Naive thymus-derived CD4-positive, alpha-beta T cell (primary cell): ENCODE data around the gene TRMT10C. TPM values are rescaled to one million over a fixed set of nuclear protein-coding genes. Genes with fewer than 3 reads are reported as not detected.

Source experiments
- ATAC-seq: fragments of 150-1000 bp; cut with Tn5 transposase; 2 replicates; pipeline ENCODE4 v1.10.0; 2021; ENCODE audit warnings: mild to moderate bottlenecking, moderate library complexity
- CTCF ChIA-PET: fragments of 350-600 bp; sonication (Branson Sonifier 250); formaldehyde crosslinking; loops from one replicate; lab custom pipeline; 2021; ENCODE audit warnings: antibody characterized with exemption; lab: Charles Lee
- POLR2A ChIA-PET: fragments of 350-600 bp; sonication (Branson Sonifier 250); formaldehyde crosslinking; loops from one replicate; lab custom pipeline; 2021; ENCODE audit warnings: antibody characterized with exemption, inconsistent platforms; lab: Charles Lee
- DNase-seq, 9 donors: peaks; one replicate each; pipeline versions ENCODE4 v3.0.0 to v3.0.0-alpha.2; 2020 to 2022; ENCODE audit warnings: mixed read lengths in 1 of 9
- H3K27ac ChIP-seq: one replicate; pipeline ENCODE4 v1.7.0; 2013; ENCODE audit warnings: mild to moderate bottlenecking, low read depth, low read length, moderate library complexity
- H3K27me3 ChIP-seq, 2 donors: one replicate each; pipeline ENCODE4 v1.7.0; 2013; ENCODE audit warnings: low read length in 2 of 2, mild to moderate bottlenecking in 2 of 2, moderate library complexity in 2 of 2; ENCODE audit not compliant: control insufficient read depth in 2 of 2, insufficient read depth in 2 of 2
- H3K36me3 ChIP-seq, 3 experiments: 1 replicate in 2 of 3; 2 replicates in 1 of 3; pipeline ENCODE4 v1.7.0; 2013; ENCODE audit warnings: low read length in 3 of 3, mild to moderate bottlenecking in 3 of 3, moderate library complexity in 1 of 3; ENCODE audit not compliant: insufficient read depth in 3 of 3, control insufficient read depth in 2 of 3
- H3K4me1 ChIP-seq, 2 donors: one replicate each; pipeline ENCODE4 v1.7.0; 2013; ENCODE audit warnings: low read length in 2 of 2, mild to moderate bottlenecking in 2 of 2, moderate library complexity in 1 of 2; ENCODE audit not compliant: control insufficient read depth in 2 of 2, insufficient read depth in 2 of 2
- H3K4me3 ChIP-seq: 2 replicates; pipeline ENCODE4 v1.7.0; 2013; ENCODE audit warnings: mild to moderate bottlenecking, low read length
- H3K9me3 ChIP-seq, 3 experiments: 1 replicate in 2 of 3; 2 replicates in 1 of 3; pipeline ENCODE4 v1.7.0; 2013; ENCODE audit warnings: low read length in 3 of 3; ENCODE audit not compliant: control insufficient read depth in 2 of 3
- H3K27ac Mint-ChIP-seq, 9 donors: one replicate each; pipeline ENCODE4 v1.8.0; 2020 to 2022; ENCODE audit warnings: mixed read lengths in 9 of 9, mild to moderate bottlenecking in 8 of 9, moderate library complexity in 5 of 9, inconsistent platforms in 2 of 9
- H3K27me3 Mint-ChIP-seq, 5 donors: one replicate each; pipeline ENCODE4 v1.8.0; 2021 to 2022; ENCODE audit warnings: mixed read lengths in 5 of 5, mild to moderate bottlenecking in 1 of 5
- H3K36me3 Mint-ChIP-seq, 5 donors: one replicate each; pipeline ENCODE4 v1.8.0; 2020 to 2022; ENCODE audit warnings: mixed read lengths in 5 of 5, mild to moderate bottlenecking in 3 of 5, inconsistent platforms in 1 of 5
- H3K4me1 Mint-ChIP-seq, 7 donors: one replicate each; pipeline ENCODE4 v1.8.0; 2020 to 2022; ENCODE audit warnings: mixed read lengths in 7 of 7, mild to moderate bottlenecking in 3 of 7, inconsistent platforms in 1 of 7
- H3K4me3 Mint-ChIP-seq, 10 donors: one replicate each; pipeline ENCODE4 v1.8.0; 2020 to 2022; ENCODE audit warnings: mild to moderate bottlenecking in 10 of 10, mixed read lengths in 10 of 10, moderate library complexity in 6 of 10, inconsistent platforms in 2 of 10
- H3K9me3 Mint-ChIP-seq, 11 donors: one replicate each; pipeline ENCODE4 v1.8.0; 2020 to 2022; ENCODE audit warnings: mixed read lengths in 11 of 11, mild to moderate bottlenecking in 4 of 11, inconsistent platforms in 1 of 11, moderate library complexity in 1 of 11
- intact Hi-C, 2 donors: fragments of 100-400 bp; cut with micrococcal nuclease; formaldehyde crosslinking; loops; one replicate each; pipeline ENCODE4 v1.15.1; 2023
- polyA plus RNA-seq, 2 donors: library from polyadenylated mRNA; unstranded; fragments of 300-500 nt; fragmentation: Illumina TruSeq; gene quantifications; one replicate each; pipeline ENCODE4 v1.2.3, GENCODE V29; 2021
- total RNA-seq, 6 experiments: library from RNA in 5 of 6; stranded (reverse) in 5 of 6; gene quantifications; 1 replicate in 5 of 6; 2 replicates in 1 of 6; pipeline ENCODE4 v1.2.3 and lab custom pipeline; 2021 to 2026

TRMT10C gene
- 10 to 100 TPM; 24.1 to 32.7 (median 27.1) TPM for total RNA-seq
- polyA plus RNA-seq: 10 to 100 TPM; 27.6 to 37.3 TPM
- total RNA-seq (lab: John Stamatoyannopoulos, UW): 27.3 reads per million, percentile 57 among the genes with 10 or more reads in this experiment

DNA sequence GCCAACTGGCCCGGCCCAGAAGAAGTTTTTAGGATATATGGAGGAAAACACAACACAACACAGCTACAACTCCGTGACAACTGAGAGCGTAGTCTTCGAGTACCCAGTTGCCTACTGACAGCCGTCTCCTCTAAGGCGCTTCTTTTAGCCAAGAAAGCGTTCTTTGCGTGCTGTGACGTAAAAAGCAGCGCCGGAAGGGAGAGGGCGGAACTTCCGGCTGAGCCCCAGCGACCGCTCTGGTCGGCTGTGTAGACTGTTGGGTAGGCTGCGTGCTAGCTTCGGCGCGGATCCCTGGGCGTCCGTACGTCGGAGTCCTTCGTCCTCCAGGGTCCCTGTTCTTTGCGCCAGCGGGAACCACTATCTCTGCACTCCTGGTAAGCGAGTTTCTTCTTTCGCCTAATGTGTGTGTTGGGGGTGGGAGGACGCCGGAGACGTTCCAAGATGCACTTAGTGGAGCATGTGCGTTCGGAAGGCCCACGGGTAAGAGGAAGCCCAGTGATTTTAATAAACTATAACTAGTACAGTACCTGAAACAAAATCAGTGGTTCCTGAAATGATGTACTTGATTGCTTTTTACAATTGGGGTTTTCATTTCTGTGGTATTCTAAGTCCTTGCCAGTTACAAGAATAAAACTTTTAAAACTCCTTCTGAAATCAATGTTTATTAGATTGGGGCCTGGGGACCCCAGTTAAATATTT lies at the start of gene TRMT10C:
Gene TRMT10C, plus strand, starts transcription at position 239 of the 699 bp plus-strand sequence. CDS start 2,914 bp downstream, outside the sequence.
- POLR2A ChIA-PET: interaction anchor here (0.6 to 3.1 kb wide), 19 partner anchors 8 to 1237 kb away, joined by 3 to 24 read pairs (median 4); partner anchors contain the start of genes PCNP, RPL24 and SENP7

GRCh38 chr3:101512396-101512645 lies 49.3 kb upstream of the TRMT10C start:
- ATAC-seq (peak; percentile 58), DNase-seq (peak in 4 of 9 donors; percentile 36 to 44 (median 42))
- peak overlapping the region; percentile 96 to 100 (median 98) for H3K27ac Mint-ChIP-seq
- ChIA-PET POLR2A (interaction anchor here (1.4 to 3.9 kb wide), 10 partner anchors 8 to 62 kb away, joined by 3 to 26 read pairs (median 12); partner anchors contain the start of genes PCNP and TRMT10C), CTCF (interaction anchor here (0.6 kb wide), 1 partner anchor 50 kb away, joined by 3 read pairs; no protein-coding TSS in a partner anchor)
- H3K36me3 ChIP-seq: peaks cover 0 to 7% (median 0%) of the 10 kb centered on the region in 3 experiments
- intact Hi-C loops: loop anchor here (1.0 to 5.0 kb wide), 8 partner anchors 16 to 805 kb away; partner anchors contain the start of genes NXPE3 (in 1 of the 2), TFG (in 1 of the 2) and ZBTB11 (in 1 of the 2)
- no peaks in the 10 kb centered on the region for H3K27me3 ChIP-seq
- peaks cover 6 to 29% (median 23%) of the 10 kb centered on the region in 5 donors for H3K36me3 Mint-ChIP-seq
- H3K9me3 ChIP-seq: no peaks in the 10 kb centered on the region
- H3K4me1 ChIP-seq: peaks cover 23 to 37% of the 10 kb centered on the region in 2 donors
- H3K4me1 Mint-ChIP-seq: peaks cover 36 to 79% (median 70%) of the 10 kb centered on the region in 7 donors
- peak overlapping the region; percentile 98 to 100 (median 100) for H3K4me3 Mint-ChIP-seq
- peaks cover 0 to 4% (median 0%) of the 10 kb centered on the region in 5 donors for H3K27me3 Mint-ChIP-seq
- H3K27ac ChIP-seq: peak overlapping the region; percentile 92
- peak overlapping the region; percentile 84 for H3K4me3 ChIP-seq
- H3K9me3 Mint-ChIP-seq: peaks cover 0 to 12% (median 0%) of the 10 kb centered on the region in 11 donors

More for the DNA sequence above, at the start of gene TRMT10C:
- Mint-ChIP-seq H3K36me3 (peaks cover 10 to 33% (median 23%) of the 10 kb centered on the region in 5 donors), H3K4me1 (peaks cover 19 to 48% (median 38%) of the 10 kb centered on the region in 7 donors), H3K4me3 (peak within 1 kb of the TSS; percentile 95 to 99 (median 99)), H3K27me3 (peaks cover 2 to 10% (median 3%) of the 10 kb centered on the region in 5 donors), H3K27ac (peak within 1 kb of the TSS; percentile 93 to 99 (median 98)), H3K9me3 (no peaks in the 10 kb centered on the region)
- no peaks in the 10 kb centered on the region for H3K27me3 ChIP-seq
- no peaks in the 10 kb centered on the region for H3K9me3 ChIP-seq
- peaks cover 8 to 14% of the 10 kb centered on the region in 2 donors for H3K4me1 ChIP-seq
- intact Hi-C loops: loop anchor here (1.0 to 10.0 kb wide), 12 partner anchors 12 to 1301 kb away; partner anchors contain the start of genes SENP7 (in 2 of the 2), ZBTB11 (in 2 of the 2), CEP97 (in 1 of the 2) and NIT2 (in 1 of the 2)
- peak; percentile 77 to 94 (median 91) for DNase-seq
- ATAC-seq: peak; percentile 98
- H3K36me3 ChIP-seq: peaks cover 0 to 20% (median 7%) of the 10 kb centered on the region in 3 experiments
- CTCF ChIA-PET: interaction anchor here (0.6 to 1.3 kb wide), 2 partner anchors 12 to 232 kb away, joined by 3 to 5 read pairs; partner anchors contain the start of gene PCNP
- H3K27ac ChIP-seq: peak within 1 kb of the TSS; percentile 93
- H3K4me3 ChIP-seq: peak within 1 kb of the TSS; percentile 94

GRCh38 chr3:101512646-101513418 lies 48.8 kb upstream of the TRMT10C start, which contains the start of gene SENP7:
Gene SENP7 (minus strand): TSS chr3:101513212. CDS start chr3:101513130, 82 bp downstream.
- H3K9me3 ChIP-seq: no peaks in the 10 kb centered on the region
- peak; percentile 74 for ATAC-seq
- Mint-ChIP-seq H3K36me3 (peaks cover 6 to 24% (median 19%) of the 10 kb centered on the region in 5 donors), H3K4me1 (peaks cover 35 to 79% (median 70%) of the 10 kb centered on the region in 7 donors), H3K27ac (peak within 1 kb of the TSS; percentile 96 to 100 (median 98)), H3K9me3 (peaks cover 0 to 12% (median 0%) of the 10 kb centered on the region in 11 donors), H3K27me3 (peaks cover 0 to 4% (median 0%) of the 10 kb centered on the region in 5 donors), H3K4me3 (peak within 1 kb of the TSS; percentile 98 to 100 (median 100))
- ChIA-PET POLR2A (interaction anchor here (0.9 to 3.9 kb wide), 11 partner anchors 9 to 61 kb away, joined by 3 to 26 read pairs (median 9); partner anchors contain the start of genes PCNP and TRMT10C), CTCF (interaction anchor here (0.6 to 1.1 kb wide), 5 partner anchors 9 to 165 kb away, joined by 3 to 4 read pairs (median 3); no protein-coding TSS in a partner anchor)
- H3K27me3 ChIP-seq: no peaks in the 10 kb centered on the region
- intact Hi-C loops: loop anchor here (1.0 to 5.0 kb wide), 13 partner anchors 8 to 806 kb away; partner anchors contain the start of genes PCNP (in 2 of the 2), TRMT10C (in 2 of the 2), CEP97 (in 1 of the 2) and NXPE3 (in 1 of the 2)
- H3K27ac ChIP-seq: peak within 1 kb of the TSS; percentile 92
- H3K4me1 ChIP-seq: peaks cover 24 to 41% of the 10 kb centered on the region in 2 donors
- peak within 1 kb of the TSS; percentile 84 for H3K4me3 ChIP-seq
- peaks cover 0 to 7% (median 0%) of the 10 kb centered on the region in 3 experiments for H3K36me3 ChIP-seq
- peak; percentile 55 to 82 (median 76) for DNase-seq

DNA sequence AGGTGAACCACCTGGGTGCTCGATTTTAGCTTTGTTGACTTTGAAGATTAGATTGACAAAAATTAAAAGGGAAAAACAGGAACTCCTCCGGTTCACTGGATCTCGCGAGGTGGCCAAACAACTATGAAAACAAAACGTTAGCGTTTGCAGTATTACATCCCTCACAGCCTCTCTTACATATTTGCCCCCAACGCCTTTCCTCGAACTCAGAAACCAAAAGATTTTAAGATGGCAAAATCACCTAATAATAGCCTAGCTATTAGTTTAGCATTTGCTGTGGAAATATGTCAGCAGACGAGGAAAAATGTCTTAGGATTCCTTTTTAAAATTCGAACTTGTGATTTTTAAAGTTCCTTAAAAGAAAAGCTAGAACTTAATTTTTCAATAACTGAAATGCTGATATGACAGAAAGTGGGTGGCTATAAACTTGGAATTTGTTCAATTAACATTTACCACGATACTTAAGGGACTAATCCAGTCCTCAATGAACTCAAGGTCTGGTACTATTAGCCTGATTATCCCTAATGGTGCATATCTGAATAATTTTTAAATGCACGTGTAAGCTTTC lies 48.2 kb upstream of the TRMT10C start:
- no peaks in the 10 kb centered on the region for H3K27me3 ChIP-seq
- peaks cover 30 to 47% of the 10 kb centered on the region in 2 donors for H3K4me1 ChIP-seq
- Mint-ChIP-seq H3K4me3 (peak overlapping the region; percentile 98 to 100 (median 100)), H3K4me1 (peaks cover 36 to 79% (median 71%) of the 10 kb centered on the region in 7 donors), H3K27ac (peak overlapping the region; percentile 96 to 100 (median 98)), H3K36me3 (peaks cover 6 to 20% (median 14%) of the 10 kb centered on the region in 5 donors), H3K27me3 (peaks cover 0 to 4% (median 0%) of the 10 kb centered on the region in 5 donors), H3K9me3 (peaks cover 0 to 12% (median 2%) of the 10 kb centered on the region in 11 donors)
- POLR2A ChIA-PET: interaction anchor here (0.9 to 3.9 kb wide), 11 partner anchors 8 to 60 kb away, joined by 3 to 26 read pairs (median 8); partner anchors contain the start of genes PCNP and TRMT10C
- H3K36me3 ChIP-seq: peaks cover 0 to 7% (median 0%) of the 10 kb centered on the region in 3 experiments
- peak overlapping the region; percentile 92 for H3K27ac ChIP-seq
- CTCF ChIA-PET: interaction anchor here (0.7 to 1.1 kb wide), 2 partner anchors 46 to 164 kb away, joined by 3 read pairs; no protein-coding TSS in a partner anchor
- DNase-seq (no peak), ATAC-seq (peak; percentile 1)
- H3K9me3 ChIP-seq: no peaks in the 10 kb centered on the region
- peak overlapping the region; percentile 84 for H3K4me3 ChIP-seq
- intact Hi-C loops: loop anchor here (1.0 to 5.0 kb wide), 11 partner anchors 8 to 806 kb away; partner anchors contain the start of genes PCNP (in 2 of the 2), TRMT10C (in 2 of the 2), CEP97 (in 1 of the 2) and NXPE3 (in 1 of the 2)

DNA sequence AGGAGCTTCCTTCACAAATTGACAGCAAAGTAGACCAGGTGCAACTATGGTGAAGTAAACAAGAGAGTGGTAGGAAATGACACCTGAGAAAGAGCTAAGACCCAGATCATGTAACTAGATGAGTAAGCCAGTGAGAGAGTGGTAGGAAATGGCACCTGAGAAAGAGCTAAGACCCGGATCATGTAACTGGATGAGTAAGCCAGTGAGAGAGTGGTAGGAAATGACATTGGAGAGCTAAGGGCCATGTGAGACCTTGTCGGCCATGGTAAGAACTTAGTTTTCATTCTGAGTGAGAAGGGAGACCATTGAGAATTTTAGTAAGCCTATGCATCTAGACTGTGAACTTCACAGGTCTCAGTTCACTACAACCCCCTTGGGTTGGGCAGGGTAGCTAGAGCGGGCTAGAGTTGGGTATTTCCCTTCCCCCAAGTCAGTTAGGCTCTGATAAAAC lies 43.2 kb upstream of the TRMT10C start:
- CTCF ChIA-PET: interaction anchor here (0.7 kb wide), 1 partner anchor 46 kb away, joined by 3 read pairs; no protein-coding TSS in a partner anchor

More for the DNA sequence above, 43.2 kb upstream of the TRMT10C start:
- POLR2A ChIA-PET: interaction anchor here (0.6 to 7.6 kb wide), 16 partner anchors 9 to 309 kb away, joined by 3 to 73 read pairs (median 6); partner anchors contain the start of genes PCNP, TRMT10C and ZBTB11
- Mint-ChIP-seq H3K36me3 (peaks cover 0 to 21% (median 2%) of the 10 kb centered on the region in 5 donors), H3K9me3 (peaks cover 0 to 5% (median 0%) of the 10 kb centered on the region in 11 donors), H3K4me1 (peaks cover 20 to 80% (median 71%) of the 10 kb centered on the region in 7 donors), H3K27me3 (no peaks in the 10 kb centered on the region), H3K27ac (peak overlapping the region; percentile 87 to 98 (median 96)), H3K4me3 (peak overlapping the region; percentile 35 to 82 (median 62))
- Histone ChIP-seq H3K36me3 (no peaks in the 10 kb centered on the region), H3K27ac (peak overlapping the region; percentile 77), H3K4me3 (peak overlapping the region; percentile 17), H3K4me1 (peaks cover 54 to 62% of the 10 kb centered on the region in 2 donors), H3K9me3 (no peaks in the 10 kb centered on the region), H3K27me3 (no peaks in the 10 kb centered on the region)
- intact Hi-C loops: loop anchor here (1.0 kb wide), 5 partner anchors 26 to 1117 kb away; partner anchors contain the start of genes TRMT10C (in 2 of the 2), LNP1 (in 1 of the 2) and TOMM70 (in 1 of the 2)
- DNase-seq (peak in 8 of 9 donors; percentile 40 to 82 (median 76)), ATAC-seq (peak; percentile 91)
